Breast epithelium (tissue), 3 donors: Measurements from ENCODE around the gene DYNC2LI1.

Experiments
- CTCF ChIP-seq, 3 donors: fragments of 450-650 bp; IDR thresholded peaks; one replicate each; pipeline ENCODE4 v1.5.1; 2016 to 2017; ENCODE audit warnings: antibody characterized with exemption in 3 of 3, mild to moderate bottlenecking in 3 of 3, moderate library complexity in 3 of 3
- POLR2A ChIP-seq: fragments of 450-650 bp; IDR thresholded peaks from one replicate; pipeline ENCODE4 v1.6.1; 2016; ENCODE audit warnings: antibody characterized with exemption, mild to moderate bottlenecking, moderate library complexity

DNA sequence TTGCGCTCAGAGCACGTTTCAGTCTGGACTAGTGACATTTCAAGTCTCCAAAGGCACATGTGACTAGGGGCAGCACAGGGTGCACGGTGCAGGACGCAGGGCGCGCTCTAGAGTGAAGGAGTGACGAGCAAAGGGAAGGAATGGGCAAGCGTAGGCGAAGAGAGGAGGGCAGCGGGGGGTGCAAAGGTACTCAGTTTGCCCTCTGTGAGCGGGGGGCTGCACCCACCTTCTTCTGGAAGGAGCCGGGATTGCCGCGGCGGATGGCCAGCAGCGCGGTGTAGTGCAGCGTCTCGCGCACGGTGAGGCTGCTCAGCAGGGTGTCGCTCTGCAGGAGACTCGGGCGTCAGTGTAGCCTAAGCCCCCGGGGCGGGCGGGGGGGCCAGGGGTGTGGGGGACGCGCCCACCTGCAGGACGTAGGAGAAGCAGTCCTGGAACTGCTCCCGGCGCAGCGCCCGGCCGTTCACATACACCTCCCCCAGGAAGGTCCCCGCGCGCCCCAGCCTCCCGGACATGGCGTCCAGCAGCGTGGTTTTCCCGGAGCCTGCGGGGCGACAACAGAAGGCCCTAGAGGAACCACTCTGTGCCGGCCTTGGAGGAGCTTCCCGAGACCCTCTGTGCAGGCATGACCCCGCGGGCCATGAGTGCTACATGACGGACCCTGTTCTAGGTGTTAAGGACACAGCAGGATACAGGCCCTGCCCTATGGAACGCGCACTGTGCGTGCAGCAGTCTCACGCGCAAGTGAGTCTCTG, 57.9 kb downstream of the DYNC2LI1 start:
- TF ChIP-seq CTCF (IDR thresholded peaks at IDR 0.05) (no peak), POLR2A (no peak)
